Activated CD4-positive, alpha-beta T cell treated with anti-CD3 and anti-CD28 coated beads, Interleukin-2, amount 50 U/mL, for 4 hours (primary cell): ENCODE results near the gene FGF3.
"Not testable (repeated sequence)": the region's sequence is repeated elsewhere in the genome, so short reads cannot be mapped to it uniquely, and the experiment has no call there.

Experiments
- DNase-seq, 2 experiments: peaks; one replicate each; pipeline ENCODE4 v3.0.0-alpha.2; 2020

FGF3 gene

DNA sequence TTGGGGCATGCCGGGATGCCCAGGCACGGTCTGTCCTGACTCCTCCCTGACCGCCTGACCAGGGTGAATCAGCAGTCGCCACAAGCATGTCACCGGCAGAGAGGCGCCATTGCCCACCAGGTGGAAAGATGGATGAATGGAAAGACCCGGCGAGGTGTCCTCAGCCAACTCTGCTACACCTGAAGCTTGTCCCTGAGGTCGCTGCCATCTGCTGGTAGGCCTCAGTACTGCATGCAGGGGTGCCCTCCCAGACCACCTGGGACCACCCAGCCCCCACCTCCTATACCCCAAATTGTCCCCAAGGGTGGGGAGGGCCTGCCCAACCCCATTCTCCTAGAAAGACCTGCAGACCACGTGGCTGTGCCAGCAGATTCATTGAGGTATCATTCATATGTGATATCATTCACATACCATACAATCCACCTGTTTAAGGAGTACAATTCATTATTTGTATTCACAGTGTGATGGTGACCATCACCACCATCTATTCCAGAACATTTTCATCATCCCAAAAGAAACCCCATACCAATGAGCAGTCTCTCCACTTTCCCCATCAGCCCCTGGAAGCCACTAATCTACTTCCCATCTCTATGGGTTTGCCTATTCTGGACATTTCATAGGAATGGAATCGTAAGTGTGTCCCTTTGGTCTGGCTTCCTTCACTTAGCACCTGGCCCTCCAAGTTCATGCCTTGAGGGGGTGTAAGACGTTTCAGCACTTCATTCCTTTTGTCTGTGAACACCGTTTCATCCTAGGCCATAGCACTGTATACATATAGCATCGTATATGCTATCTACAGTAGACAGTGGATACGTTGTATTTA is 17.5 kb downstream of the FGF3 start:
- DNase-seq, result peak in 1 of 2 experiments; percentile 24

DNA sequence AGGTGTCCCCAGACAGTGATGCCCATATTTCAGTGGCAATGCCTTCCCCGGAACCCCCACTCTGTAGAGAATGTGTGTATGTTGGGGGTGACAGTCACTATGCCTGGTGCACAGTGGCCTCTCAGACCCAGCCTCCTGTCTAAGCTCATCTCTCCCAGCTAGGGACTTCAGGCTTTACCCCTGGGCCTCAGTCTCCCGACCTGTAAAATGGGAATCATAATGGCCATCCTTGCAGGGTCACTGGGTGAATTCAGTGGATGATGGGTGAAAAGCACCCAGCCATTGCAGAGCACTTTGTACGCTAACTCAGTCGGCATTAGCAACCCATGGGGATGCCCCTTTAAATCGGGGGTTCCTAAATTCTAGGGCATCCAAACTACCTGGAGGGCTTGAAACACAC is 18.9 kb downstream of the FGF3 start:
- no peak for DNase-seq

DNA sequence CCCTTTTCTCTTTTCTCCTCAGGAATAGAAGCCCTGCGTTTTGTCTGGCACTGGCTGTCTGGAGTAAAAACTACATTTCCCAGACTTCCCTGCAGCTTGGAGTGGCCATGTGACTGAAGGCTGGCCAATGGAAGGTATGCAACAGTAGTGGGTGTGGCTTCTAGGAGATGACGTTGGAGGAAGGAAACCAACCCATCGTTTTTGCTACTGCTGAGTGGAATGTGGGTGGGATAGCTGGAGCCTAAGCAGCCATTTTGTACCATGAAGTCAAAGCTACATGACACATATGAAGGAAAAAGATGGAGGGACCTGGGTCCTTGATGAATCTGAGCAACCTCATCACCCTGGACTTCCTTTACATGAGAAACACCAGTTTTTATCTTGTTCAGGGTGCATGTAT is 19.6 kb downstream of the FGF3 start:
- DNase-seq, result no peak

DNA sequence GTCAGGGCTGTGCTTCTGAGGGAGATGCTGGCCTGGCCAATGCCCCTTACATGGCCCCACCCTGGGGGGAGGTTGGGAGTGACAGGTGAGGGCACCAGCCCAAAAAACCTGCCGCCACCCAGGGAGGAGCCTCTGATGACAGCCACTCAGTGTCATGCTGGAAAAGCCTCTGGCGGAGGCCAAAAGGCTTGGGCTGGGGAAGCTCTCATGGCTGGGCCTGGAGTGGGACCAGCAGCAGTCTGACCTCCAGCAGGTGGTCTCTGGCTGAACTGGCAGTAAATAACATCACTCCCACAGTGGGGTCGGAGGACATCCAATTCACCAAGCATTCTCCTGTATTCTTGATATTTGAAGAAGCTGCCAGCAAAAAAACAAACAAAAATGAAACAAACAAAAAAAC is 20.1 kb downstream of the FGF3 start:
- no peak for DNase-seq

DNA sequence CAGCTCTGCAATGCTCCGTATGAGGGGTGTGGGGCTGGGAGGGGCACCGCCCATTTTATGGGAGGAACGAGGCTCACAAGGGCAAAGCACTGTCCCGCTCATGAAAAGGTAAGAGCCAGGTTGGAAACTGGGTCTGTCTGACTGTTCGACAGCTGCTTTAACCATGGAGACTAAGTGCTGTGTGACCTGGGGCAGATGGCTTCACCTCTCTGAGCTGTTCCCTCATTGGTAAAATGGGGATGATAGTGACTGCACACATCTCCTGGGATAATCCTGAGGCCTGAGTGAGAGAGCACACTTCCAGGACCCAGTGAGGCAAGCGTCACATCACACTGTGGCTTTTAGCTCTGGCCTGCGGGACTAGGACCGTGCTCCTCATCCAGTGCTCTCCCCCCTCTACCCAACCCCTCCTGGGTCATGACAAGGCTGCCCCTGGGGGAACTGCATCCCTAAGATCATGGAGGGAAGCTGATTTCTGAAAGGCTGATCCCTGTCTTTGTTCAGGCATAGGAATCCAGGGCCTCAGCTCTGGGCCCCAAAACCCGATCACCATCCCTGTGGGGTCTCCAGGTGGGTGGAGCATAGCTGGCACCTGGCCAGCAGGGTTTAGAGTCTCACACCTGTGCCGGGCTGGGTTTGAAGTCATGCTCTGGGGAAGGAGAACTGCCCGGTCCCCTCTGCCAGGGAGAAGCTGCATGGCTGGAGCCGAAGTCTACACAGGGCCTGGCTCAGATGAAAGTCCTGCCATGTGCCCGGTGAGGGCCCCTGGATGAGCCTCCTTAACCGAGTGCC is 21.3 kb downstream of the FGF3 start:
- DNase-seq, result no peak

DNA sequence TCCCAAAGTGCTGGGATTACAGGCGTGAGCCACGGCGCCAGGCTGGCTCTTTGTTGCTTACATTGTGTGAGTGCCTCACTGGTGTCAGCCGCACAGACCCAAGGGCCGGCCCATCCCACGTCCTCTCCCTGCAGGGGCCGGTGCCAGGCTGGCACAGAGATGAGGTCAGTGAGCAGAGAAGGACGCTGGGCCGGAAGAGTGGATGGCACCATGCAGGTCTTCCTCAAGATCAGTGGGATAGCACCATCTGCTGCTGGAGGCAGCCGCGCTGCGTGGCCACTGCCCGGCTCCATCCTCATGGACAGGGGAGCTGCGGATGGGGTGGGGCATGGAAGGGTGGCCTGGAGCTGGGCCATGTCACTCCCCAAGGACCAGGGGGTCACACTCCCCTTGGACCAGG is 22.1 kb downstream of the FGF3 start:
- no peak for DNase-seq

DNA sequence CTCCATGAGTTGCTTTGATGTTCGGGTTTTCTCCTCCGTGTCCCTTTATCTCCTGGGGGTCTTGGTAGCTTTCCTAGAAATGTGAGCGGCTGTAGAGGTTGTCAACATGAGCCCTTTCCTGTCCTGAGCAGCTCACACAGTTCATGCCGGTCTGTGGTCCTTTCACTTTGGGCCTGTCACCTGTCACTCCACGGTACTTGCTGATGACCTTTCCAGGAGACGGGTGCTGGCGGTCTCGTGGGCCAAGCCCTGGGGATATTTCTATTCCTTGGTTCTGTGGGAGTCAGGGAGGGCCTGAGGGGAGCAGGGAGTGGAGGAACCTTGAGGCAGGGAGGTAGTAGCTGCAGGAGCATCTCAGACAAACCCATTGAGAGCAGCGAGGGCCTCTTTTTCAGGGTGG is 23.2 kb downstream of the FGF3 start:
- DNase-seq, result no peak

DNA sequence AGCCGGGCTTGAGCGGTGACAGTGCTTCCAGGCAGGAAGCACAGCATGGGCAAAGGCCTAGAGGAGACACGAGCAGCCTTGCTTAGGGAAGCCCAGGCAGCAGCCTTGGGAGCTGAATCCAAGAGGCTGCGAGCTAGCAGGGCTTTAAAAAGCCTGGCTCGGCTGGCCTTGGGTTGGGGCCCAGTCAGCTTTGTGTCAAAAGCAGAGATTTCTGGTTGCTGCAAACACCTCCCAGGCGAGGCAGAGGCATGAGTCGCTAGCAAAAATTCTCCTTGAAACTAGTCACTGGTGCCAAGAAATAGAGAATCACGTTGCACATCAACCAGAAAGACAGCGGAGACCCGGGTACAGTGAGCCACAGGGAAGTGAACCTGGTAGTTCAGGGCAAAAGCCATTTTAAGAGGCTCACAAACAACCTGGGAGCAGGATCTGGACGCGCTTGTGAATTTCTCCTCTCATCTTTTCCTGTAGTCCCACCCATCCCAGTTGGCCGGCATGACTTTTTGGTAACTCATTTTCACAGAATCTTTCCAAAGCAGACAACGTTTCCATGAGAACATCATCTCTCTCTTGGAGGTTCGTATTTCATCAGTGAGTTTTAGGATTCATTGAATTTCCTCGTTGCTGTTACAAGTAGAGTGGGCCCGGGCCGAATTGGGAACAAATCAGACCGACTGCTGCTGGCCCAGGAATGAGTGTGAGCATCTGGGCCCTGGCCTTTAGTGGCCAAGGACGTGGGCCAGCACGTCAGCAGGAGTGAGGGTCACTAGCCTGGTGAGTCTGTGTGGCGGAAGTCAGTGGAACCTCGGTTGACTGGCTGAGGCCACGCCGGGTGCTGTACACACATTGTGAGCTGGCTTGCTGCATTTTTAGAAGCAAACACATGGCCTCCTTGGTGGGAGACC is 27.7 kb downstream of the FGF3 start:
- no peak for DNase-seq

DNA sequence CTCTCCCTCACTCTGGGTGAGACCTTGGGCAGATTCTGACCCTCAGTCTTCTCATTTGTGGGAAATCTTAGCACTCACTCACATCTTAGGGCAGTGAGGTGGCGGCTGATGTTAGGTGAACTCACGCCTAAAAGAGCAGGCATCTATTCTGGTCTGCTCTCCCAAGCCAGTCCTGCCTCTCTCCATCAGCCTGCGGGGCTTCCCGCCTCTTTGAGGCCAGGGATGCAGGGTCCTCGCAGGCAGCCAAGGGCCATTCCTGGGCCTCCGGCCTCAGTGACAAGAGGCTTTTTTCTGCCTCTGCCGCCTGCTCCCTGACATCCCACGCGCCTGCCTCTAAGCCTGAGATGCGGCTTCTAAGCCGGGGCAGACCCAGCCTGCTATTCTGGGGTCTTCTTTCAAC is 30.3 kb downstream of the FGF3 start:
- no peak for DNase-seq

DNA sequence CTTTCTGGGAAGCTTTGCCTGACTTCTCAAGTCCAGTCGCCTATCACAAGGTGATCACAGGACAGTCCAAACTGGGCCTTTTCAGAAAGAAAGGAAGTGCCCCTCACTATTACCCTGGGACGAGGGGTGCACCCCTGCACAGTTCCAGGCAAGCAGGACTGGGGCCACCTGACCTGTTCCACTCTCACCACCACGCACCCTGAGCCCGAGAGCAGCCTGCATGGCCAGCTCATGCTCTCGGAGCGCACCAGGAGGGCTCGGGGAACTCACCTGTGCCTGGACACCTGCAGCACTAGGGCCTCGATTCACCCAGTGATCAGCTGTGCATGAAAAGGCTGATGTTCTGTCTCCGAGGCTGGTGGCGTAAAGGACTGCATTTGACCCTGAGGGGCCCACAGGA is 31.3 kb downstream of the FGF3 start:
- no peak for DNase-seq

DNA sequence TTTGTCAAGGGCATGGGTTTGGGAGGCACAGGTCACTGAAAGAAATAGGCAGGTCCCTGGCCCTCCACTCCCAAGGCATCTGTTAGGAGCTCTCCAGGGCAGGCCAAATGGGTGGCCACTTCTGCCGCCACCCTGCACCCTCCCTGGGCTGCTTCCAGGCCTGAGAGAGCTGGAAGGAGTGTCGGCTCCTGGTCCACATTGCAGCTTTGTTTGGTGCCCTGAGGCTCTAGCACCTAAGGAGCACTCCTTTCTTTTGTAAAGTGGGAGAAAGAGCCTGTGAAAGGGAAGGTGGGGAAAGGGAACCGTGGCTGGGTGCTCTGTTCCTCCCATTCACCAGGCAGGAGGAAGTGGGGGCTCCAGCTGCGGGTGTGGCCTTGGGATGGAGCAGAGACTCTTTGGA is 31.8 kb downstream of the FGF3 start:
- DNase-seq, result no peak

DNA sequence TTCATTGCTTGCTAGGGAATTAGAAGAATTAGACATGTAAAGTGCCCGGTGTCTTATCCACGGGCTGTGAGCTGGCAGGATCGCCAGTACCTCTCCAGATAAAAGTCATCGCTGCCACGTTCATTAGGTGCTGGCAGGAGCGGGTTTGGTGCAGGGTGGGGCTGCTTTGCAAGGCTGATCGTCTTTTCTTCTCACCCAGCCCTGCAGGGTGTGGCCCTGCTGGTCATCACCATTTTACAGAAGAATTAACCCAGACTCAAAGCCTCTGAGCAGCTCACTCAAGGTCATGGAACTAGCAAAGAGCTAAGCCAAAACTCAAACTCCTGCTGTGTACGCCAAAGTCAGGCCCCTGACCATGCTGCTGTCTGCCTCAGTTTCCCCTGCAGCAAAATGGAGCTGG is 38.0 kb downstream of the FGF3 start:
- DNase-seq, result no peak

DNA sequence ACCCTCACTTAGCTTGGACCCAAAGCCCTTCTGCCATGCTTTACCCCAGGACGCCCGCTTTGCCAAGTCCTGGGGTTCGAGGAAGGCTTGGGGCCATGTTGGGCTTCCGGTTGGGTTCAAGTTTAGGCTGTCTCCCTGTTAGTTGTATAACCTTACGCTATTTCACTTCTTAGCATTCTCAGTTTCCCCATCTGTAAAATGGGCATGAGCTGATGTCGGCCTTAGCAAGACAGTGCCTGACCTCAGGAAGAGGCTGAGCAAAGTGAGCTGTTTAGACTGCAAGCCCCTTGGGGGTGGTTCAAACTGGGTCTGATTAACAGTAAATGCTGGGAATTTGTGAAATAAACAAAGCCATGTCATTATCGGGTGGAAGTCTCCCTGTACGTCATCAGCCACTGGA is 40.8 kb downstream of the FGF3 start:
- no peak for DNase-seq

DNA sequence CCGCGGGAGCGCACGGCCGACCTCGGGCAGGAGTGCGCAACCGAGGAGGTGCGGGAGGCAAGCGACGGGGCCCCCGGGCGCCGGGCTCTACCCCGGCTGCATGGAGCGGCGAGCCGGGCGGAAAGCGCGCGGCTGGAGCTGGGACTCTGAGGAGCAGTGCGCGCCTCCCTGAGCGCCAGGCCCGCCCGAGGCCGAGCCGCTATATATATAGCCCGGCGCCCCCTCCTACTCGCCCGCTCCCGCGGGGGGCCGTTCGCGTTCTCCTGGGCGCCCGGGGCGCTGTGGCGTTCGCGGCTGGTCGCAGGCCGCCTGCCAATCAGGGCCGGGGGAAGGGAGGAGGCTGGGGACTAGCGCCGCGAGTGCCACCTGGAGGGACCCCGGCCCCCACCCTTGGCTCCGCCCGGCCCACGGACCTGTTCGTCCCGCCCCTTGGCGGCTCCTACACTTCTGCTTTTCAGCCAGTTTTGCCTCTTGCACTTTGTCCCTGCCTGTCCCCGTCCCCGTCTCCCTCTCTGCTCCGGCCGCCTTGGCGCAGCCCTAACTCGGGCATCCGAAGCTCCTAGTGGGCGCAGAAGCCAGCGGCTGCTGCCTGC is 44.0 kb downstream of the FGF3 start, which contains the start of gene FGF4:
Gene FGF4, minus strand, starts transcription at position 179 of the 593 bp plus-strand sequence. CDS start 257 bp downstream, outside the sequence.
- DNase-seq, result no peak

DNA sequence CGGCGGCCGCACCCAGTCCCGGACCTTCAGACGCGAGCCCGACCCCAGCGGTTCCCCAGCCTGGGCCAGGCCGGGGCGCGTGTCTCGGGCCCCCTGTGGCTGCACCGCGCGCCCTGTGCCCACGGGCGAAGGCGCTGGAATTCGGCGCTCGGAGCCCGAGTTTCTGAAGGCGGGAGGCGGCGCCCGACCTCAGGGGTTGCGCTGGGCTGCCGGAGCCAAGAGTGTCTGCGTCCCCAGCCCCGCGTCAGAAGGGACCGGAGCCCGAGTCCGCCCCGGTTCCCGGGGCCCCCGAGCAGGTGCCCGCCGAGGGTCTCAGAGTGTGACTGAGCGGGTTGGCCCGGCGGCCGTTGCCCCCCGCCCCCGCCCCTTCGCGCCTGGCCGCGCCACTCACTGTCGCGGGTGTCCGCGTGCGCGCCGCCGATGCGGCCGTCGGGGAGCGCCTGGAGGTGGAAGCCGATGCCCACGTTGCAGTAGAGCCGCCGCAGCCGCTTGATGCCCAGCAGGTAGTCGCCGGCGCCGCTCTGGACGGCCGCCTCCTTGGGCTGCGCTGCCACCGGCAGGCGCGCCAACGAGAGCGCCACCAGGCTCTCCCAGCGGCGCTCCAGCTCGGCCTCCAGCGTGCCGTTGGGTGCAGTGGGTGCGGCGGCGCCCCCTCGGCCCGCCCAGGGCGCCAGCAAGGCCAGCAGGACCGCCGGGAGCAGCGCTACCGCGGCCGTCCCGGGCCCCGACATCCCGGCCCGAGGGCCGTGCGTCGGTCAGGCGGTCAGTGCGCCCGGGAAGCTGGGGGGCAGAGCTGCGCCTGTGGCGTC is 44.7 kb downstream of the FGF3 start:
- DNase-seq, result no peak

DNA sequence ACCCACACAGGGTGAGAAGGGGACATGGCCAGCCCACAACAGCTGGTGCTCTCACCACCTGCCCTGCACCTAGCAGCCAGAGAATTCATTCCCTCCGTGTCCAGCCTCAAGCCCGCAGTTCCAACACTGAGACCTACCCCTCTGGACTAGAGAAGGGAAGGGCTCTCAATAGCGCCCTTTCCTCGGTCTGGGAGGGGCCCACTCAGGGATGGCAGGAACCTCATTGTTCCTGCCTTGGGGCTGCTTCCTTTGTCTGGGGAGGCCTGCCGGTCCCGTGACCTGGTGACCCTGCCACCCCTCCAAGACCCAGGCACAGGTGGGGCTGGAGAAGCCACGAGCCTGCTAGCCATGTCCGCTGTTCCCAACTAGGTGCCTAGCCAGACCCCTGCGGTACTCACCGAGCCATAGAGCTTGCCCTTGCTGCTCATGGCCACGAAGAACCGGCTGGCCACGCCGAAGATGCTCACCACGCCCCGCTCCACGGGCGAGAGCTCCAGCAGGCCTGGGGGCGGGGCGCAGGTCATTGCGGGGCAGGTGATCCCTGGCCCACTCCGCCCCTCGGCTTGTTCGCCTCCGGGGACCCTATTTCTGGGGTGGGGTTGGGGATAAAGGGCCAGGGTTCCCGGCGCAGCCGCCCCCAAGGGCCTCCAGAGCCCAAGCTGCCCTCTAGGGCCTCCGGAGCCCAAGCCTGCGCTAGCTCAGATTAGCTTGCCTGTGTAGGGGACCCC is 45.4 kb downstream of the FGF3 start:
- no peak for DNase-seq

DNA sequence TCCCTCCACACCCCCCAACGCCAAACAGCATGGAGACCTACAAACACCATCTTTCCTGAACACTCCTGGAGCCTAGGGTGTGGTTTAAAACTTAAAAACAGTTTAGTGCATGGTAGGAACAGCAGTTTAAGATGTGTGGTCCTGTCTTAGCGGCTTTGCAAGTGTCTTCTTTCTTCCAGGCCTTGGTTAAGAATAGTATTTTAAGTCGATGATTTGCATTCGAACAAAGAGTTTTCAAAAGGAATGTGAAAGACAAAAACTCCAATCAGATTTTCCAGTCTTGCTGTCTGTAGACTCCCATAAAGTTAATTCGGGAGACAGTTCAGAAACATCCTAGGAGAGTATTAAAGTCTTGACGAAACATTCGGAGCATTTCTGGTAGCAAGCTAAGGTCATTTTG is 47.8 kb downstream of the FGF3 start:
- DNase-seq, result no peak

DNA sequence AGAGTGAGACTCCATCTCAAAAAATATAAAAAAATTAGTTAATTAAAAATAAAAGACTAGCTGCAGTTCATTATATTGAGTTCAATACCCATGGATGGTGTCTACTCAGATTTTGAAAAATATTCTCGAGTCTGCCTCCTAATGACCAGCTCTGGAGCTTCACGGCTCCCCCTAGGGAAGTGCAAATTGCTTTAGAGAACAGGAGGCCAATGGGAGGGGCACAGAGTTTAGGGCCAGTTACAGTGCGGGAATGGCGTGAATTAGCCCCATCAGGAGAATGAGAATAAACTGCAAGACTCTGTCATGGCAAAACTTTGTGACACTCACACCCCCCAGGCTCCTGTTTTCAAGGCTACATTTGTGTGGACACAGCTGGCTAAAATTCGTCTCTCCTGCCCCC is 48.7 kb downstream of the FGF3 start:
- DNase-seq, result no peak

DNA sequence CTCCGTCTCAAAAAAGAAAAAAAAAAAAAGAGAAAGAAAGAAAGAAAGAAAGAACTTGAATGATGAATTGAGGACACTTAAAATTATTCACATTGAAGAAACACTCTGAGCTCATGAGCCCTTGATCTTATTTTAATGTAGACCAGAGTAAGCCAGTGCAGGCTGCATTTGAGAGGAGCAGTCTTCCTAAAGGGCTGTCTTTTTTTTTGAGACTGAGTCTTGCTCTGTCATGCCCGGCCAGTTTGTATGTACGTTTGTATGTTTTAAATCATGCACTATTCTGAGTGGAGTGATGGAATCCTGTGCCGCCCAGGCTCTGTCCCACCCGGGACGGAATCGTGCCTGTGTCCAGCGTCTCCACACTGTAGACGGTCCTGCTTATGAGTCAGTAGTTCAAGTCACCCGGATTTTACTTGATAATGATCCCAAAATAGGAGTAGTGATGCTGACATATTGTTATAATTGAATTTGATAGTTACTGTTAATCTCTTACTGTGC is 53.7 kb downstream of the FGF3 start:
- no peak for DNase-seq

DNA sequence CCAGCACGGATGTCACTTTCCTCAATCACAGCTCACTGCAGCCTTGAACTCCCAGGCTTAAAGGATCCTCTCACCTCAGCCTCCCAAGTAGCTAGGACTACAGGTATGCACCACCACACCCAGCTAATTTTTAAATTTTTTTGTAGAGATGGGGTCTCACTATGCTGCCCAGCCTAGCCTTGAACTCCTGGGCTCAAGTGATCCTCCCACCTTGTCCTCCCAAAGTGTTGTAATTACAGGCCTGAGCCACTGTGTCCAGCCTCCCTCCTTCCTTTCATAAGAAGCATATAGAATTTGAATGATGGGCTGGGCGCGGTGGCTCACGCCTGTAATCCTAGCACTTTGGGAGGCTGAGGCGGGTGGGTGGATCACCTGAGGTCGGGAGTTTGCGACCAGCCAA is 54.3 kb downstream of the FGF3 start:
- not testable (repeated sequence) for DNase-seq

DNA sequence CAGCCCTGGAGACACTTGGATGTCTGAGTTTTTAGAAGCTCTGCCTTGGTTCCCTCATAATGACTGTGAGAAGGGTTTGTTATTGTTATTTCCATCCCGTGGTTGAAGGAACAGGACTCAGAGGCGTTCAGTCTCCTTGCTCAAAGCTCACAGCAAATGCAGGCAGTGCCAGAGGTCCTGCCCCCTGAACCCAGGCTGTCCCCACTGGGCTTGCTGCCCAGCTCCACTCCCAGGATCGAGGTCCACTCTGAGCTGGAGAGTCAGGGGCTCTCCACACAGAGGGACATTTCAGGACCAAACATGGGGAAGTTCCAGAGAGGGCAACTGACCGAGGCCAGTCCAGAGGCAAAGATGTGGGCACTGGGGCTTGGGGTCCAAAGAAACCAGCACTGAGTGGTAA is 58.9 kb downstream of the FGF3 start:
- no peak for DNase-seq
